Hematopoietic multipotent progenitor cell treated with erythropoietin and hydrocortisone succinate and interleukin-3 and kit ligand, for 4 days (in vitro differentiated cells): ENCODE data around the gene SCD.

Source experiments
- DNase-seq: peaks from one replicate; pipeline ENCODE4 v3.0.0-alpha.2; 2015

SCD gene

GRCh38 chr10:100401631-100402328, 54.7 kb downstream of the SCD start:
- DNase-seq = no peak

GRCh38 chr10:100403734-100404133, 56.7 kb downstream of the SCD start:
- DNase-seq = no peak

GRCh38 chr10:100413173-100413572, 66.1 kb downstream of the SCD start:
- peak; percentile 12 for DNase-seq
